Activated naive CD8-positive, alpha-beta T cell (primary cell): ENCODE data around the gene RRAS.

Experiments used
- H3K27ac Mint-ChIP-seq: one replicate; pipeline ENCODE4 v1.8.0; 2021; ENCODE audit warnings: mixed read lengths
- H3K27me3 Mint-ChIP-seq: one replicate; pipeline ENCODE4 v1.8.0; 2021; ENCODE audit warnings: mixed read lengths
- H3K36me3 Mint-ChIP-seq: one replicate; pipeline ENCODE4 v1.8.0; 2021; ENCODE audit warnings: mixed read lengths
- H3K4me1 Mint-ChIP-seq: one replicate; pipeline ENCODE4 v1.8.0; 2021; ENCODE audit warnings: low read depth, mixed read lengths
- H3K4me3 Mint-ChIP-seq: one replicate; pipeline ENCODE4 v1.8.0; 2021; ENCODE audit warnings: mild to moderate bottlenecking, mixed read lengths
- H3K9me3 Mint-ChIP-seq: one replicate; pipeline ENCODE4 v1.8.0; 2021; ENCODE audit warnings: low read depth, mixed read lengths

The RRAS gene

DNA sequence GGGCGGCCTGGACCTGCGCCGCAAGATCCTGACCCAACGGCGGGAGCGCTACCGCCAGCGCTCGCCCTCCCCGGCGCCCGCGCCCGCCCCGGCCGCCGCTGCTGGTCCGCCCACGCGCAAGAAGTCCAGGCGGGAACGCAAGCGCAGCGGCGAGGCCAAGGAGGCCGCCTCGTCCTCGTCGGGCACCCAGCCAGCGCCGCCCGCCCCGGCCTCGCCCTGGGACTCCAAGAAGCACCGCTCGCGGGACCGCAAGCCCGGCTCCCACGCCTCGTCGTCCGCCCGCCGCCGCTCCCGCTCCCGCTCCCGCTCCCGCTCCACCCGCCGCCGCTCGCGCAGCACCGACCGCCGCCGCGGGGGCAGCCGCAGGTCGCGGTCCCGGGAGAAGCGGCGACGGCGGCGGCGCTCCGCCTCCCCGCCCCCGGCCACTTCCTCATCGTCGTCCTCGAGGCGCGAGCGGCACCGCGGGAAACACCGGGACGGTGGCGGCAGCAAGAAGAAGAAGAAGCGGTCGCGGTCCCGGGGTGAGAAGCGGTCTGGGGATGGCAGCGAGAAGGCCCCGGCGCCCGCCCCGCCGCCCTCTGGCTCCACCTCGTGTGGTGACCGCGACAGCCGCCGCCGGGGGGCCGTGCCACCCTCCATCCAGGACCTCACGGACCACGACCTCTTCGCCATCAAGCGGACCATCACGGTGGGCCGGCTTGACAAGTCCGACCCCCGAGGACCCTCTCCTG lies 12.0 kb upstream of the RRAS start:
- Mint-ChIP-seq H3K27ac (no peak overlapping the region), H3K36me3 (no peaks in the 10 kb centered on the region), H3K4me3 (no peak overlapping the region), H3K4me1 (no peaks in the 10 kb centered on the region), H3K27me3 (no peaks in the 10 kb centered on the region), H3K9me3 (no peaks in the 10 kb centered on the region)

GRCh38 chr19:49651029-49651819 lies 11.3 kb upstream of the RRAS start:
- Mint-ChIP-seq H3K36me3 (no peaks in the 10 kb centered on the region), H3K9me3 (no peaks in the 10 kb centered on the region), H3K4me3 (no peak overlapping the region), H3K27ac (no peak overlapping the region), H3K4me1 (no peaks in the 10 kb centered on the region), H3K27me3 (no peaks in the 10 kb centered on the region)

DNA sequence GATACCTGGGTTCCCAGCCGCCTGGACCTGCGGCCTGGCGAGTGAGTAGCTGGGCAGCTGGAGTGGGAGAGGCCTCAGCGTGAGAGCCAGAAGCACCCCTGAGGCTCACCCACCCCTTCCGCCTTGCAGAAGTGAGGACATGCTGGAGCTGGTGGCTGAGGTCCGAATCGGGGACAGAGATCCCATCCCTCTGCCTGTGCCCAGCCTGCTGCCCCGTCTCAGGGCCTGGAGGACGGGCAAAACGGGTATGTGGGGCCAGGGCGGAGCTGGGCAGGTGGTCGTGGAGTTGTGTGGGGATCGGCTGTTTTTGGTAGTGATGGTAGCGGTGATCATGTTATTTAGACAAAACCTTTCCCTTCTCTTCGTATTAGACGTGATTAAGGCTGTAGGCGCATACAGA lies 6.6 kb upstream of the RRAS start:
- H3K4me1 Mint-ChIP-seq = peaks cover 26% of the 10 kb centered on the region
- H3K27me3 Mint-ChIP-seq = no peaks in the 10 kb centered on the region
- H3K9me3 Mint-ChIP-seq = no peaks in the 10 kb centered on the region
- no peak overlapping the region for H3K4me3 Mint-ChIP-seq
- no peaks in the 10 kb centered on the region for H3K36me3 Mint-ChIP-seq
- H3K27ac Mint-ChIP-seq = no peak overlapping the region

DNA sequence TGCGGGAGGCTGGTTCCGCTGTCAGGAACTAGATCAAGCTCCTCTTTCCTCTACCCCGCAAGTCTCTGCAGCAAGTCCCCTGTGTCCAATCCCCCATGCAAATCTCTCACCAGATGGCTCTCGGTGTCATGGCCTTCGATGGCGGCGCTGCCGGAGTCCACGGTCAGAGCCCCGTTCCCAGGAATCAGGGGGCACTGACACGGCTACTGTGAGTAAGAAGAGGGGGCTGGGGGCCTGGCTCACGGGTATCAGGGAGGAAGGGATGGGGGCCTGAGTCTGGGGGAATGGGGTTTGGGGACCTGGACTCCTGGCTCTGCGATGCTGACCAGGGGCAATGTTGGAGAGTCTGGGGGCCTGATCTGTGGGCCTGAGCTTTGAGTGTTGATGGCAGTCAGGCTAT lies 6.1 kb upstream of the RRAS start:
- Mint-ChIP-seq H3K27me3 (no peaks in the 10 kb centered on the region), H3K4me1 (peaks cover 27% of the 10 kb centered on the region), H3K9me3 (no peaks in the 10 kb centered on the region), H3K4me3 (no peak overlapping the region), H3K36me3 (no peaks in the 10 kb centered on the region), H3K27ac (no peak overlapping the region)

DNA sequence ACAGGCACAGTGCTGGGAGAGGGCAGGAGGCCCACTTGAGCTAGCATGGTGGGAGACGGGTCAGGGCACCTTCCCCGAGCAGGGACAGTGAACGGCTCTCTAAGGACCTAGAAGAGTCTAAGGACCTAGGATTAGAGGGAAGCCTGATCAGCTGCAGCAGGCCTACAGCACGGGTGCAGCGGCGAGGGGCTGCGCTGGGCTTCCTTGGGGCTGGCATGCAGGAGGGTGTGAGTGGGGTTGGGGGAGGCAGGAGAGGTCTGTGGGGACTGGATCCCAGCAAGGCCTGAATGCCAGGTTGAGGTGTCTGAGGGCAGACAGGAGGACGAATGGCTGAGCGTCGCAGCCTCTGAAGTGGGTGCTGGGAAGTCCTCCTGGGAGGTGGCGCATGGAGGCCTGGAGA lies 5.6 kb upstream of the RRAS start:
- Mint-ChIP-seq H3K27ac (no peak overlapping the region), H3K36me3 (no peaks in the 10 kb centered on the region)

DNA sequence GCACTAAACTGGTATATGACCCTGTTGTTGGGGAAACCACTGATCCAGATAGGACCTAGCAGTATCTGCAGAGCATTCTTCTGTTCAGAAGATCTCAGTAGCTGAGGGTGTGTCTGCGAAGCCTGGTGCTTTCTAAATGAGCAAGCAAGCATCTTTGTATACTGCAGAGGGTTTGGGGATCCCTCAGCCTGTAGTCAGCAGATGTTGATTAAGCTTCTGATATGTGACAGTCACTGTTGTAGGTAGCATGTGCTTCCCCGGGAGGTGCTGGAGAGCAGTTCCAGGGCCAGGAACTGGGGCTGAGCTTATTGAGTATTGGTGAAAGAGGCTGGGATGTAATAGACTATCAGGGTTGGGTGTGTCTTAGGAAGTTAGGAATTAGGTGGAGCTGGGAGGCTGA lies 3.5 kb upstream of the RRAS start:
- Mint-ChIP-seq H3K36me3 (no peaks in the 10 kb centered on the region), H3K27ac (peak overlapping the region; percentile 84), H3K4me1 (peaks cover 44% of the 10 kb centered on the region), H3K4me3 (peak overlapping the region; percentile 97), H3K9me3 (no peaks in the 10 kb centered on the region), H3K27me3 (no peaks in the 10 kb centered on the region)

More for the DNA sequence above, 5.6 kb upstream of the RRAS start:
- no peak overlapping the region for H3K4me3 Mint-ChIP-seq
- no peaks in the 10 kb centered on the region for H3K27me3 Mint-ChIP-seq
- H3K4me1 Mint-ChIP-seq = peaks cover 30% of the 10 kb centered on the region
- H3K9me3 Mint-ChIP-seq = no peaks in the 10 kb centered on the region

- Mint-ChIP-seq H3K36me3 (no peaks in the 10 kb centered on the region), H3K4me1 (peaks cover 50% of the 10 kb centered on the region), H3K4me3 (peak overlapping the region; percentile 97), H3K27ac (peak overlapping the region; percentile 93), H3K9me3 (no peaks in the 10 kb centered on the region), H3K27me3 (no peaks in the 10 kb centered on the region)
Measured at GRCh38 chr19:49642492-49643035, 2.6 kb upstream of the RRAS start.

DNA sequence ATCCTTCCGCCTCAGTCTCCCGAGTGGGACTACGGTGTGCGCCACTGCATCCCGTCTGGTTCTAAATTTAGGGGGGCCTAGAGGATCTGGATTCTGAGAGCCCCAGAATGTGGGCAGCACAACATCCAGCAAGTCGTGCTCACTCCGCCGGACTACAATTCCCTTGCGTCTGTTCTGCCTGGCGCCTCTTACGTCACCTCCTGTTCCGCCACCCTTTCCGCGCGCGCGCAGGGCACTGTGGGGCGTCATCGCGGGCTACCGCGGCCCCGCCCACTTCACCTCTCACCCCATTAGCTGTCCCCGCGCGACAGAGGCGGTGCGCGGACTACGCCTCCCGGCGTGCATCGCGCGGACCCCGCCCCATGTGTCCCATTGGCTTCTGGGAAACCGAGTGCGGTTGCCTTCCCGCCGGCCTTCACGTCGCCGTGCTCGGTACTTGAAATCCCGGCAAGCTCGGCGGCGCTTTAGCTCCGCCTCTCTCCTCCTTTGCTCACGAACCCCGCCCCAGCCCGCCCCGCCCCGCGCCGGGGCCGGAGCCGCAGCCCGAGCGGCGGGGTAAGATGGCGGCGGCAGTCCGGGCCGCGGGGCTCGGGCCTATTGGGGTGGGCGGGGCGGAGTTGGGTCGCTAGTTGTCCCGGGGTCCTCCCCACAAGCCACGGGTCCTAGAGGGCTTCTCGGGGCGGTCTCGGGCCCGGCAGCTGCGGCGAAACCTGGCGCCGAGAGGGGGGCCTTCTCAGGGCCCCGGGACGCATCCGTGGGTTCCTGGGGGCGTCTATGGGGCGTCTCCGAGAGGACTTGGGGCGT lies 1.9 kb upstream of the RRAS start, which contains the start of gene SCAF1:
TSS of gene SCAF1 (plus strand) at position 522 of the 804 bp plus-strand sequence. CDS start 2,818 bp downstream, outside the sequence.
- H3K36me3 Mint-ChIP-seq = no peaks in the 10 kb centered on the region
- peaks cover 50% of the 10 kb centered on the region for H3K4me1 Mint-ChIP-seq
- H3K27ac Mint-ChIP-seq = peak within 1 kb of the TSS; percentile 98

GRCh38 chr19:49639401-49640112 lies 386 bp downstream of the RRAS start:
- peak overlapping the region; percentile 28 for H3K27ac Mint-ChIP-seq
- H3K9me3 Mint-ChIP-seq = no peaks in the 10 kb centered on the region
- no peaks in the 10 kb centered on the region for H3K36me3 Mint-ChIP-seq
- peaks cover 47% of the 10 kb centered on the region for H3K4me1 Mint-ChIP-seq
- H3K4me3 Mint-ChIP-seq = peak overlapping the region; percentile 97
- no peaks in the 10 kb centered on the region for H3K27me3 Mint-ChIP-seq

More for the DNA sequence above, 1.9 kb upstream of the RRAS start, which contains the start of gene SCAF1:
- Mint-ChIP-seq H3K4me3 (peak within 1 kb of the TSS; percentile 97), H3K9me3 (no peaks in the 10 kb centered on the region), H3K27me3 (no peaks in the 10 kb centered on the region)

DNA sequence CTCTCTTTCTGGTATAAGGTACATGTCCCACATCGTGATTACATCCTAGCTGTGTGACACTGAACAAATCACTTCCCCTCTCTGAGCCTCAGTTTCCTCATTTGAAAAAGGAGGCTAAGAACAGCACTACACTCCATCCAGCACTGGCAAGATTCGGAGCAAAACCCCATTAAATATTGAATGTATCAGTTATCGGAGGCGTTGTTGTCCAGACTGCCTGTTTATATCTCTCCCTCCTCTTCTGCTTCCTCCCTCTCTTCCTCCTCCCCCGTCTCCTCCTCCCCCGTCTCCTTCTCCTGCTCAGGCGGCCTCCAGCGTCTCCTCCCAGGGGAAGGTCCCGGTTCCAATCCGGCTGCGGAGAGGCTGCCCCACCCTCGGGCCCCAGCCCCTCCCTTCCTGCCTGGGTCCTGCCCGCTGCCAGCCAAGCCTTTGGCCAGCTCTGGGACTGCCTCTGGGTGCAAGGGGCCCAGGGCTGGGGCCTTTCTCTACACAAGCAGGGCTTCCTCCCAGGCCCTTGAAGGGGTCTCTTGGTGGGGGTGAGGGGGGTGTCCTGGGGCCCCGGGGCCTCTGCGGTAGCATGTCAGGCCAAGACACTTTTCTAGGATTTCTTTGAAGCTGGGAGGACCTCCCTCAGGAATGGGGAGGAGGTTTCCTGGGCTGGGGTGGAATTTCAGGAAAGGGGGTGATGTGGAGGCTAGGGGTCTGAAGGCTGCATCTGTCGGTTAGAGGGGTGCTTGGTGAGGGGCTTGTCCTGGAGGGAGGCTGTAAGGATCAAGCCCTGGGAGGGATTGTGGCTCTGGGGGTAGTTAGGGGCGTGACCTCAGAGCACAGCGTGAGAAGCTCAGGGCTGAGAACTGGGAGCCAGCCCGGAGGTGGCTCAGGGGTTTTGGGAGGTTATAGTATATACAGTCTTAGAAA lies 1.9 kb downstream of the RRAS start:
- Mint-ChIP-seq H3K4me3 (peak overlapping the region; percentile 69), H3K27me3 (no peaks in the 10 kb centered on the region), H3K36me3 (no peaks in the 10 kb centered on the region), H3K9me3 (no peaks in the 10 kb centered on the region), H3K27ac (peak overlapping the region; percentile 22), H3K4me1 (peaks cover 32% of the 10 kb centered on the region)

DNA sequence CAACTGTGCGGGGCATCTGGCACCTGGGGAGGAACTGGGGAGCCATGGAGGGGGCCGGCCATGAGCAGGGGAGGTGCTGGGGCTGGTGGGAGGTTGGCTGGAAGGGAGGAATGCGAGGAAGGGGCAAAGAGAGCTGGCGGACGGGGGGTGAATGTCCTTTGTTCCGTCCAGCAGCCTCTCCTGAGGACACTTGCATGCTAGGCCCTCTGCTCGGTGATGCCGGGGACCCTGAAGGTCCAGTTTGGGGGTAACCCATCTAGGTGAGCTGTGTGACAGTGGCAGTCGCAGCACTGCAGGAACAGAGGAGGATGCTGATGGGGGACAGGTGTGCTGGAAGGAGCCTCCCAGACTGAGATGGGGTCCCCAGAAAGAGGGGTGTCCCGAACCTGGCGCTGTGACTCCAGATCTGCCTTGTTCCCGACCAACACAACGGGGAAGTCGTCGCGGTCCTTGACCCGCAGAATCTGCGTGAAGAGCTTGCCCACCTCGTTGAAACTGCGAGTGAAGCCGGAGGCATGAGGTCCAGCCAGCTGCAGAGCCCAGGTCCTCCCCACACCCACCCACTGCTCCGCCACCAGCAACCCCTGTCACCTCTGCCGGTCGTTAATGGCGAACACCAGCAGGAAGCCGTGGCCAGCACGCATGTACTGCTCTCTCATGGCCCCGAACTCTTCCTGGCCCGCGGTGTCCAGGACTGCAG lies 3.6 kb downstream of the RRAS start:
- H3K9me3 Mint-ChIP-seq = no peaks in the 10 kb centered on the region
- H3K4me3 Mint-ChIP-seq = no peak overlapping the region
- H3K27ac Mint-ChIP-seq = peak overlapping the region; percentile 41
- H3K36me3 Mint-ChIP-seq = no peaks in the 10 kb centered on the region
- peaks cover 22% of the 10 kb centered on the region for H3K4me1 Mint-ChIP-seq
- H3K27me3 Mint-ChIP-seq = no peaks in the 10 kb centered on the region

DNA sequence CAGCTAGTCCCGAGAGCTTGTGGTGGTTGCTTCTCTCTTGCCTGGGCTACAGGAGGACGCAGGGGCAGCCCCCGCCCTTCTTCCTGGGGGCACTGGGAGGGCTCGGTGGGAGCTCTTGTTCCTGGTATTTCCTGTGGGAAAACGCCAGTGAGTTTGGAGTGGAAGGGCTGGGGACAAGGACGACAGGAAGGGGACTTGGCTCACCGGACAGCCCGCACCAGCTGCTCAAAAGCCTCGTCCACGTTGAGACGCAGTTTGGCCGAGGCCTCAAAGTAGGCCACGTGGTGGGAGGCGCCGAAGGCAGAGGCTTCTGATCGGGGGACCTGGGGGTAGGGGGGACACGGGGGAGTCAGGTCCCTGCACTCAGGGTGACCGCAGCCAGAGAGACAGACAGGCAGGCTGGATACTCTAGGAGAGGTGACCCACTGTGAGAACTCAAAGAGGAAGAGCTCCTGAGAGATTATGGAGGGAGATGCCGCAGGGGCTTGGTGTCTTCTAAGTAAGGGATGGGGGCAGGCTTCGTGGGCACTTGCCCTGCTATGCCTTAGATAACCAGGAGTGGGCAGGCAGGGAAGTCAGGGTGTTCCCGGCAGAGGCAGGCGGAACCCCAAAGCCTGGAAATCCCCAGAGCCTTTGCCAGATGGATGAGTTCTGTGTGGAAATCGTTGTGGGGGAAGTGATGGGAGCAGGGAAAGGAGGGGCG lies 4.3 kb downstream of the RRAS start:
- Mint-ChIP-seq H3K4me1 (peaks cover 23% of the 10 kb centered on the region), H3K4me3 (no peak overlapping the region), H3K27ac (peak overlapping the region; percentile 41), H3K9me3 (no peaks in the 10 kb centered on the region), H3K27me3 (no peaks in the 10 kb centered on the region), H3K36me3 (no peaks in the 10 kb centered on the region)
